ENCODE data around the gene EXOC2.
"Not testable (repeated sequence)": the region's sequence is repeated elsewhere in the genome, so short reads cannot be mapped to it uniquely, and the experiment has no call there.

EXOC2 gene

DNA sequence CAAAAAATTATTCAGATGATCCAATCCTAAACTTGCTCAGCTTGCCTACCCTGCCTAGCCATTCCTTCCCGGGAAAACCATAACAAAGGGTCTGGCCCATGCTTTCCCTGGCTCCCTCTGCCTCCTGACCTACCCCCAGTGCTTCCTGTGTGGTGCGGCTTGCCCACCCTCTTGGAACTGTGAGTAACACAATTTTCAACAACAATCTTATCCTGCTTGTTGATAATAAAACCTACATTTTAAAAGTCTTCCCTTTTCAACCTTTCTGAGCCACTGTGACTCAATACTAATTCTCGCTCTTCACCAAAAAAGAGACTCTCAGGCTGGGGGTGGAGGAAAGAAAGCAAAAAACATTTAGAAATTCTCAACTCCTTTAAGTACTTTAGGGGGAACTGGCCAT, 18.0 kb downstream of the EXOC2 start:
- Mint-ChIP-seq H3K36me3 (ENCODE audit: low read depth) (peaks cover 29% of the 10 kb centered on the region), H3K27ac (peak overlapping the region; percentile 13)

GRCh38 chr6:674406-674805, 18.5 kb downstream of the EXOC2 start:
- peaks cover 7% of the 10 kb centered on the region for H3K9me3 Mint-ChIP-seq
- peaks cover 28% of the 10 kb centered on the region for H3K36me3 Mint-ChIP-seq (ENCODE audit: low read depth)
- H3K4me1 Mint-ChIP-seq (ENCODE audit: low read depth): peaks cover 19% of the 10 kb centered on the region
- H3K4me3 Mint-ChIP-seq: no peak overlapping the region
- no peaks in the 10 kb centered on the region for H3K27me3 Mint-ChIP-seq
- H3K27ac Mint-ChIP-seq: no peak overlapping the region

More for the DNA sequence above, 18.0 kb downstream of the EXOC2 start:
- Mint-ChIP-seq H3K9me3 (peaks cover 7% of the 10 kb centered on the region), H3K27me3 (no peaks in the 10 kb centered on the region), H3K4me1 (ENCODE audit: low read depth) (peaks cover 21% of the 10 kb centered on the region), H3K4me3 (no peak overlapping the region)

DNA sequence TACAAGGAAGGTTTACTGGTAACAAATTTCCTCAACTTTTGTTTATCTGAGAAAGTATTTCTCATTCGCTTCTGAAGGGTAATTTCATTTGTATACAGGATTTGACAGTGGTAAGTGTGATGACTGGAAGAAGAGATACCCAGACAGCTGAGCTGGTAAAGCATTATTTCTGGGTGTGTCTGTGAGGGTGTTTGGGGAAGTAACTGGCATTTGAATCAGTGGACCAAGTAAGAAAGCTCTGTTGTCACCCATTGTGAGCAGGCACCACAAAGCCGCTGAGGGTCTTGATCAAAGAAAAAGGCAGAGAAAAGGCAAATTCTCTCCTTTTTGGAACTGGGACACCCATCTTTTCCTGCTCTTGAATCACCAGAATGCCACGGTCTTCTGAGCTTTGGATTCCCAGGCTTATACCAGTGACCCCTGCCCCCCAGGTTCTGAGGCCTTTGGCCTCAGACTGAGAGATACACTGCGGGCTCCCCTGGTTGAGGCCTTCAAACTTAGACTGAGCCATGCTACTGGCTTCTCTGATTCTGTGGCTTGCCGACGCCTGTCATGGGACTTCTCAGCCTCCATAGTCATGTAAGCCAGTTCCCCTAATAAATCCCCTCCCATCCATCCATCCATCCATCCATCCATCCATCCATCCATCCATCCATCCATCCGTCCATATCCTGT, 25.5 kb downstream of the EXOC2 start:
- Mint-ChIP-seq H3K4me1 (ENCODE audit: low read depth) (peaks cover 27% of the 10 kb centered on the region), H3K4me3 (no peak overlapping the region), H3K36me3 (ENCODE audit: low read depth) (peaks cover 32% of the 10 kb centered on the region), H3K9me3 (peaks cover 6% of the 10 kb centered on the region), H3K27me3 (no peaks in the 10 kb centered on the region), H3K27ac (no peak overlapping the region)

DNA sequence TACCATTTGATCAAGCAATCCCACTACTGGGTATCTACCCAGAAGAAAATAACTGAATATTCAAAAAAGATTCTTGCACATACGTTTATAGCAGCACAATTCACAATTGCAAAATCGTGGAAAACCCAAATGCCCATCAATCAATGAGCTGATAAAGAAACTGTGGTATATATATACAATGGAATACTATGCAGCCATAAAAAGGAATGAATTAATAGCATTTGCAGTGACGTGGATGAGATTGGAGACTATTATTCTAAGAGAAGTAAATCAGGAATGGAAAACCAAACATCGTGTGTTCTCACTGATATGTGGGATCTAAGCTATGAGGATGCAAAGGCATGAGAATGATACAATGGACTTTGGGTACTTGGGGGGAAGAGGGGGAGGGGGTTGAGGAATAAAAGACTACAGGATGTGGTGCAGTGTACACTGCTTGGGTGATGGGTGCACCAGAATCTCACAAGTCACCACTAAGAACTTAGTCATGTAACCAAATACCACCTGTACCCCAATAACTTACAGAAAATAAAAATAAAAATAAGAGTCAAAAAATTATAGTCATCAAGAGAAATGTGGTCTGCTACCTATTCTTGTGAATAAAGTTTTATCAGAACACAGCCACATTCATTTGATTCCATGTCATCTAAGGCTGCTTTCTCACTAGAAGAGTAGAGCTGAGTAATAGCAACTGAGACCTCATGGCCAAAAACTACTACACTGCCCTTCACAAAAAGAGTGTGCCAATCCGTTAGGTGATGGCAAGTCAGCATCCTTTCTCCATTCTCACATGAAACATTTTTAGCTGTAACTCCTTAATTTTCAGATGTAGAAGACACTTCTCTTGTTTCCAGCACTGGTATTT, 27.3 kb downstream of the EXOC2 start:
- Mint-ChIP-seq H3K27me3 (no peaks in the 10 kb centered on the region), H3K4me1 (ENCODE audit: low read depth) (peaks cover 44% of the 10 kb centered on the region), H3K27ac (no peak overlapping the region), H3K4me3 (no peak overlapping the region), H3K9me3 (no peaks in the 10 kb centered on the region), H3K36me3 (ENCODE audit: low read depth) (peaks cover 26% of the 10 kb centered on the region)

DNA sequence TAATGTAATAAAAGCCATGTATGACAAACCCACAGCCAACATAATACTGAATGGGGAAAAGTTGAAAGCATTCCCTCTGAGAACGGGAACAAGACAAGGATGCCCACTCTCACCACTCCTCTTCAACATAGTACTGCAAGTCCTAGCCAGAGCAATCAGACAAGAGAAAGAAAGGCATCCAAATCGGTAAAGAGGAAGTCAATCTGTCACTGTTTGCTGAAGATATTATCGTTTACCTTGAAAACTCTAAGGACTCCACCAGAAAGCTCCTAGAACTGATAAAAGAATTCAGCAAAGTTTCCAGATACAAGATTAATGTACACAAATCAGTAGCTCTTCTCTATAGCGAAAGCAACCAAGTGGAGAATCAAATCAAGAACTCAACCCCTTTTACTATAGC, 29.2 kb downstream of the EXOC2 start:
- not testable (repeated sequence) for H3K27ac Mint-ChIP-seq, H3K9me3 Mint-ChIP-seq
- H3K4me1 Mint-ChIP-seq (ENCODE audit: low read depth): peaks cover 62% of the 10 kb centered on the region

GRCh38 chr6:659716-660581, 33.0 kb downstream of the EXOC2 start:
- H3K27me3 Mint-ChIP-seq: no peaks in the 10 kb centered on the region
- peak overlapping the region; percentile 53 for H3K27ac Mint-ChIP-seq

More for the DNA sequence above, 29.2 kb downstream of the EXOC2 start:
- not testable (repeated sequence) for H3K27me3 Mint-ChIP-seq, H3K4me3 Mint-ChIP-seq
- peaks cover 22% of the 10 kb centered on the region for H3K36me3 Mint-ChIP-seq (ENCODE audit: low read depth)

DNA sequence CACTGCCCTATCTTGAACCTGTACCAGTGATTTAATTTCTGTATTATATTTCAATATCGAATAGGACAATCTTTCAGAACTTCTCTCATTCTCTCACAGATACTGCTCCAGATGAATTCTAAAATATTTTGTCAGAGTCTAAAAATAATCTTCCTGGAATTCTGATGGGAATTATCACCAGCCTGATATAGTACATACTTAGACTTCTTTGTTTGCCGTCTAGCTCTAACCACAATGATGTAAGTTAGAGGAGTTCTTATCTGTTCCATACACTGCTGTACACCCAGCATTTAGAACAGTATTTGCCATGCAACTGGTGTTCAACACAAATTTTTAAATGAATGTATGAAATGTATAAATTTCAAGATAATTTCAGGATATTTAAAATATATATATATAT, 34.7 kb downstream of the EXOC2 start:
- H3K4me3 Mint-ChIP-seq: no peak overlapping the region
- H3K27me3 Mint-ChIP-seq: no peaks in the 10 kb centered on the region
- no peak overlapping the region for H3K27ac Mint-ChIP-seq
- peaks cover 4% of the 10 kb centered on the region for H3K9me3 Mint-ChIP-seq
- peaks cover 33% of the 10 kb centered on the region for H3K36me3 Mint-ChIP-seq (ENCODE audit: low read depth)
- peaks cover 52% of the 10 kb centered on the region for H3K4me1 Mint-ChIP-seq (ENCODE audit: low read depth)

More at GRCh38 chr6:659716-660581, 33.0 kb downstream of the EXOC2 start:
- Mint-ChIP-seq H3K4me3 (no peak overlapping the region), H3K4me1 (ENCODE audit: low read depth) (peaks cover 65% of the 10 kb centered on the region), H3K9me3 (no peaks in the 10 kb centered on the region), H3K36me3 (ENCODE audit: low read depth) (peaks cover 26% of the 10 kb centered on the region)

DNA sequence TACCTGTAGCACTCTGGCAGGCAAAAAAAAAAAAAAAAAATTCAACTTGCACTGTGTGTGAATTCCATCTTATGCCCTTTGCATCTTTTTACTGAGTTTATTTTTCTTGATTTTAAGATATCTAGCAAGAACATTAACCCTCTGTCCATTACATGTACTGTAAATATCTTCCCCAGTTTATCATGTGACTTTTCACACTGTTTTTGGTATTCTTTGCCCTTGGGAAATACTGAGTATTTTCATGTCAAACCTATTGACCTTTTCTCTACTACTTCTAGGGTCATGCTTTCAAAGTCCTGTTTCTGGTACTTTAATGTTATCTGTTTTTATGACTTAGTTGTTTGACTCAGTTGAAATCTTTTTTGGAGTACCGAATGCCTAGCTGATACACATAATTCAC, 35.2 kb downstream of the EXOC2 start:
- Mint-ChIP-seq H3K36me3 (ENCODE audit: low read depth) (peaks cover 33% of the 10 kb centered on the region), H3K27me3 (no peaks in the 10 kb centered on the region), H3K4me3 (no peak overlapping the region), H3K27ac (no peak overlapping the region), H3K4me1 (ENCODE audit: low read depth) (peaks cover 51% of the 10 kb centered on the region), H3K9me3 (peaks cover 4% of the 10 kb centered on the region)

DNA sequence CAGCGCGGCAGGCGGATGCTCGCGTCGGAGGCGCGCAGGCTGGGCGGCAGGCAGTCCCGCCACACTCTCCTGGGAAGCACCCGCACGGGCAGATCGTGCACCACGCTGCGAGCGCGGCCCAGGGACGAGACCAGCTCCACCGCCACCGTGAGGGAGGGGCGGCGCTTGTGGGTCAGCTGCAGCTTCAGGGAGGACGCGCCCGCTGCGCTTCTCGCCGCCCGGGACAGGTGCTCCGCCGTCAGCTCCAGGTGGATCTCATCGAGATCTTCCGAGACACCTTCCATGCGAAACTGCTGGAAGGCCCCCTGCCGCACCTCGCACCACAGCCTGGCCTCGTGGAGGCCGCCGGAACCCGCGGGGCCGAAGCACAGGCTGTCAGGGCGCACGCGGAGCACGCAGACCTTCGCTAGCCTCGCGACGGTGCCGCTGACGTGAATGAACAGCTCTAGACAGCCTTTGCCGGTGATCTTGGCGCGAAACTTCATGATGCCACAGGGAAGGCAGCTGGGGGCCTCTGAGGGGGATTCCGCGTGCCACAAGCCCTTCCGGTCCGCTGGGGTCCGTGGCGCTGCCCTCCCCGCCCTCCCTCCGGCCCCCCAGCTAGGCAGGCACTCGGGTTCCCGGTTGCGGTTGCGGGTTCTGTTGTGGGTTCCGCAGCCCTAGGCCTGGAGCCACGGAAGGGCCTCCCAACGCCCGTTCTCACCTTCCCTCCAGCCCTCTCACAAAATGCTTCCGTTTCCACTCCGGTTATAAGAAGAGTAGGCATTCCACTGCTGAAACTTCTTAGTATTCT, 36.3 kb downstream of the EXOC2 start, which contains the start of gene HUS1B:
TSS of gene HUS1B (minus strand) at position 641 of the 793 bp plus-strand sequence. CDS start at position 485, 156 bp downstream.
- Mint-ChIP-seq H3K4me1 (ENCODE audit: low read depth) (peaks cover 44% of the 10 kb centered on the region), H3K4me3 (no peak within 1 kb of the TSS)

DNA sequence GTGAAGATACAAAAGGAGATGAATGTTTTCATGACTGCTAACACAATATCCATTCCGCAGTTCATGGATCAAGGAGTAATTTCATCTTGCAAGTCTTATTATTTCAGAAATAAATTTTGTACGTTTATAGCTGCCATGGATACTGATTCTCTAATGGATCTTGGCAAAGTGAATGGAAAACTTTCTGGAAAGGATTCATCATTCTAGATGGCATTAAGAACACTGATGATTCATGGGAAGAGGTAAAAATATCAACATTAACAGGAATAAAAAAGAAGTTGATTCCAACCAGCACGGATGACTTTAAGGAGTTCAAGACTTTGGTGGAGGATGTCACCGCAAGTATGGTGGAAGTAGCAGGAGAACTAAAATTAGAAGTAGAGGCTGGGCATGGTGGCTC, 38.8 kb downstream of the EXOC2 start:
- Mint-ChIP-seq H3K4me3 (no peak overlapping the region), H3K27me3 (no peaks in the 10 kb centered on the region), H3K9me3 (peaks cover 4% of the 10 kb centered on the region), H3K36me3 (ENCODE audit: low read depth) (peaks cover 36% of the 10 kb centered on the region), H3K27ac (no peak overlapping the region), H3K4me1 (ENCODE audit: low read depth) (peaks cover 20% of the 10 kb centered on the region)

More for the DNA sequence above, 36.3 kb downstream of the EXOC2 start, which contains the start of gene HUS1B:
- no peaks in the 10 kb centered on the region for H3K27me3 Mint-ChIP-seq
- no peak within 1 kb of the TSS for H3K27ac Mint-ChIP-seq
- H3K36me3 Mint-ChIP-seq (ENCODE audit: low read depth): peaks cover 36% of the 10 kb centered on the region
- peaks cover 4% of the 10 kb centered on the region for H3K9me3 Mint-ChIP-seq

DNA sequence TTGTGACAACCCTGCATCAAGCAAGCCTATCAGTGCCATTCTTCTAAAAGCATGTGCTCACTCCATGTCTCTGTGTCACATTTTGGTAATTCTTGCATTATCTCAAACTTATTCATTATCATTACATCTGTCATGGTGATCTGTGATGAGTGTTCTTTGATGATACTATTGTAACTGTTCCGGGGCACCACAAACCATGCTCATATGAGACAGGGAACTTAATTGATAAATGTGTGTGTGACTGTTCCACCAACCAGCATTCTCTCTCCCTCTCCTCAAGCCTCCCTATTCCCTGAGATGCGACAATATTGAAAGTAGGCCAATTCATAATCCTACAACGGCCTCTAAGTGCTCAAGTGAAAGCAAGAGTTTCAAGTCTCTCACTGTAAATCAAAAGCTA, 40.1 kb downstream of the EXOC2 start:
- Mint-ChIP-seq H3K27me3 (no peaks in the 10 kb centered on the region), H3K36me3 (ENCODE audit: low read depth) (peaks cover 32% of the 10 kb centered on the region), H3K9me3 (peaks cover 4% of the 10 kb centered on the region), H3K4me1 (ENCODE audit: low read depth) (peaks cover 12% of the 10 kb centered on the region), H3K4me3 (no peak overlapping the region), H3K27ac (no peak overlapping the region)

- Mint-ChIP-seq H3K4me1 (ENCODE audit: low read depth) (peaks cover 19% of the 10 kb centered on the region), H3K36me3 (ENCODE audit: low read depth) (peaks cover 18% of the 10 kb centered on the region), H3K27me3 (no peaks in the 10 kb centered on the region), H3K4me3 (no peak overlapping the region), H3K9me3 (peaks cover 4% of the 10 kb centered on the region), H3K27ac (no peak overlapping the region)
Observed at GRCh38 chr6:650098-650497, 42.8 kb downstream of the EXOC2 start.

- no peaks in the 10 kb centered on the region for H3K27me3 Mint-ChIP-seq
- no peaks in the 10 kb centered on the region for H3K9me3 Mint-ChIP-seq
- H3K27ac Mint-ChIP-seq: no peak overlapping the region
- H3K36me3 Mint-ChIP-seq (ENCODE audit: low read depth): no peaks in the 10 kb centered on the region
- H3K4me3 Mint-ChIP-seq: no peak overlapping the region
- peaks cover 8% of the 10 kb centered on the region for H3K4me1 Mint-ChIP-seq (ENCODE audit: low read depth)
Observed at GRCh38 chr6:642805-643204, 50.1 kb downstream of the EXOC2 start.

Data from stimulated activated naive CD8-positive, alpha-beta T cell treated with anti-CD3 and anti-CD28 coated beads, Interleukin-15, Interleukin-2, amounts not matched to agents 100 ng/mL and 50 ng/mL, for 24 hours (primary cell).